PC-9 (cell line): ENCODE measurements around the gene RNF144A. TPM values are rescaled to one million over a fixed set of nuclear protein-coding genes. Genes with fewer than 3 reads are reported as not detected.

ENCODE experiments used
- BruUV-seq: library from RNA; stranded (reverse); fragments of 400-500 nt; replicated peaks from 2 replicates; lab custom pipeline; 2021; lab: Mats Ljungman, UMichigan
- CTCF ChIA-PET: fragments of 300-600 bp; sonication (Branson Sonifier 250); formaldehyde crosslinking; loops from one replicate; lab custom pipeline; 2022; ENCODE audit warnings: antibody characterized with exemption; lab: Charles Lee
- POLR2A ChIA-PET: fragments of 300-600 bp; sonication (Branson Sonifier 250); formaldehyde crosslinking; loops from one replicate; lab custom pipeline; 2022; ENCODE audit warnings: antibody characterized with exemption; ENCODE audit not compliant: unreplicated experiment; lab: Charles Lee
- DNase-seq, 2 experiments: peaks; one replicate each; pipeline versions ENCODE4 v3.0.0 to v3.0.0-alpha.2; 2015 to 2022; ENCODE audit warnings: mixed read lengths in 1 of 2
- H2AFZ ChIP-seq: fragments of 200-600 bp; sonication (generic); 2 replicates; pipeline ENCODE4 v1.8.1; 2017; ENCODE audit warnings: antibody characterized with exemption
- H3F3A ChIP-seq: fragments of 200-600 bp; sonication (generic); 2 replicates; pipeline ENCODE4 v1.8.1; 2017; ENCODE audit warnings: antibody characterized with exemption, mild to moderate bottlenecking, low read depth; ENCODE audit not compliant: insufficient read depth
- H3K27ac ChIP-seq: fragments of 200-600 bp; sonication (generic); 2 replicates; pipeline ENCODE4 v1.6.1; 2016; ENCODE audit warnings: mixed run types
- H3K27me3 ChIP-seq: fragments of 200-600 bp; sonication (generic); 2 replicates; pipeline ENCODE4 v1.6.1; 2016; ENCODE audit warnings: low read depth, mixed run types; ENCODE audit not compliant: insufficient read depth
- H3K36me3 ChIP-seq: fragments of 200-600 bp; sonication (generic); 2 replicates; pipeline ENCODE4 v1.6.1; 2016; ENCODE audit warnings: low read depth, mixed run types
- H3K4me1 ChIP-seq: fragments of 200-600 bp; sonication (generic); replicated peaks from 2 replicates; pipeline ENCODE4 v1.6.1; 2016; ENCODE audit warnings: mixed run types; ENCODE audit not compliant: insufficient read depth
- H3K4me2 ChIP-seq: fragments of 200-600 bp; sonication (generic); 2 replicates; pipeline ENCODE4 v1.6.1; 2017; ENCODE audit warnings: mixed run types
- H3K4me3 ChIP-seq: fragments of 200-600 bp; sonication (generic); 2 replicates; pipeline ENCODE4 v1.6.1; 2016; ENCODE audit warnings: mixed run types
- H3K79me2 ChIP-seq: fragments of 200-600 bp; sonication (generic); 2 replicates; pipeline ENCODE4 v1.6.1; 2017; ENCODE audit warnings: low read depth, mixed run types
- H3K9me2 ChIP-seq: fragments of 200-600 bp; sonication (generic); 2 replicates; pipeline ENCODE4 v1.8.1; 2017; ENCODE audit warnings: mild to moderate bottlenecking; ENCODE audit not compliant: insufficient read depth
- H3K9me3 ChIP-seq: fragments of 200-600 bp; sonication (generic); 2 replicates; pipeline ENCODE4 v1.8.1; 2016; ENCODE audit warnings: low read depth; ENCODE audit not compliant: insufficient read depth
- H4K20me1 ChIP-seq: fragments of 200-600 bp; sonication (generic); 2 replicates; pipeline ENCODE4 v1.8.1; 2017; ENCODE audit not compliant: insufficient read depth
- CTCF ChIP-seq: fragments of 200-600 bp; sonication (generic); conservative IDR thresholded peaks from 2 replicates; pipeline ENCODE4 v1.6.1; 2017; ENCODE audit warnings: mixed run types, antibody characterized with exemption, mild to moderate bottlenecking, moderate library complexity
- EZH2 ChIP-seq: fragments of 200-600 bp; sonication (generic); IDR thresholded peaks from 2 replicates; pipeline ENCODE4 v1.8.0; 2017; ENCODE audit warnings: antibody characterized with exemption, low read depth
- intact Hi-C: fragments of 100-400 bp; cut with micrococcal nuclease; formaldehyde crosslinking; loops from one replicate; pipeline ENCODE4 v1.10.0; 2022; ENCODE audit not compliant: unreplicated experiment
- total RNA-seq: library from RNA; stranded (reverse); gene quantifications from 2 replicates; pipeline ENCODE4 v1.2.3, GENCODE V29; 2021

RNF144A gene
- total RNA-seq, 1 experiment from 2014 or later = 0.94 TPM

DNA sequence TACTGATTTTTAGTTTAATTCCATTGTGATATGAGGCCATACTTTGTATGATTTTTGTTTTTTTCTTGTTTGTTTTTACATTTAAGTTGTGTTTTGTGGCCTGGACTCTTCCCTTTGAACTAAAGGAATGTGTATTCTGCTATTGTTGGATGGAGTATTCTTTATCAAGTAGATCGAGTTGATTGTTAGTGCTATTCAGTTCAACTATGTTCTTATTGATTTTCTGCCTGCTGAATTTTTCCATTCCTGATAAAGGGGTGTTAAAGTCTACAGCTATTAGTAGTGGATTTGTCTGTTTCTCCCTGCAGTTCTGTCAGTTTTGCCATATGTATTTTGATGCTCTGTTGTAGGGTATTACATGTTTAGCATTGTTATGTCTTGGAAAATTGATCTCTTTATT, 14.5 kb downstream of the RNF144A start:
- Histone ChIP-seq H3K4me2 (no peak overlapping the region), H3K4me1 (no peaks in the 10 kb centered on the region), H3K27me3 (no peaks in the 10 kb centered on the region), H3K27ac (no peak overlapping the region), H3K4me3 (no peak overlapping the region), H3K79me2 (no peaks in the 10 kb centered on the region), H2AFZ (no peak overlapping the region), H3F3A (no peaks in the 10 kb centered on the region), H4K20me1 (0 out of 2 replicates have a peak, but pooled peaks cover 5% of the 10 kb centered on the region), H3K9me2 (no peaks in the 10 kb centered on the region), H3K36me3 (no peaks in the 10 kb centered on the region), H3K9me3 (no peaks in the 10 kb centered on the region)
- BruUV-seq = no TSS peak
- TF ChIP-seq EZH2 = no peak
- TF ChIP-seq CTCF = no peak
- ChIA-PET POLR2A (no interaction called here), CTCF (no interaction called here)
- intact Hi-C loops = no loop called here
- DNase-seq = no peak

DNA sequence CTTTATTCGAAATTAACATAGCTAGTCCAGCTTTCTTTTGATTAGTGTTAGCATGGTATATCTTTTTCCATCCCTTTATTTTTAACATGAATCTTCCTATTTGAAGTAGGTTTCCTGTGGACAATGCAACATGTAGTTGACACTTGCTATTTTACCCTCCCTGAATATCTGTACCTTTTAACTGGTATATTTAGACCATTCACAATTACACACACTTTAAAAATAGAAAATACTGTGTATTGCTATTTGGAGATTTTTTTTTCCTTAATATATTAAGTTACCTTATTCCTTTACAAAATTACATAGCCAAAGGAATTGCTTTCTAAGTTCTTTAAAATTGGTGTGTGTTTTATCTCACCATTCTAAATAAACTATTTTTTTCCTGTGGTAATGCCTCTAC, 15.0 kb downstream of the RNF144A start:
- H3K9me3 ChIP-seq = no peaks in the 10 kb centered on the region
- no peak for DNase-seq
- H3K4me1 ChIP-seq = no peaks in the 10 kb centered on the region
- TF ChIP-seq CTCF = no peak
- TF ChIP-seq EZH2 = no peak
- no peaks in the 10 kb centered on the region for H3K36me3 ChIP-seq
- H3K79me2 ChIP-seq = no peaks in the 10 kb centered on the region
- H2AFZ ChIP-seq = no peak overlapping the region
- BruUV-seq = no TSS peak
- H3K27me3 ChIP-seq = no peaks in the 10 kb centered on the region
- no peaks in the 10 kb centered on the region for H3K9me2 ChIP-seq
- no peak overlapping the region for H3K4me3 ChIP-seq
- POLR2A ChIA-PET = no interaction called here
- no peak overlapping the region for H3K4me2 ChIP-seq
- H3F3A ChIP-seq = no peaks in the 10 kb centered on the region
- H4K20me1 ChIP-seq = 0 out of 2 replicates have a peak, but pooled peaks cover 5% of the 10 kb centered on the region
- CTCF ChIA-PET = no interaction called here
- H3K27ac ChIP-seq = no peak overlapping the region
- intact Hi-C loops = no loop called here

- no peak overlapping the region for H2AFZ ChIP-seq
- H3K9me2 ChIP-seq = no peaks in the 10 kb centered on the region
- H3K27me3 ChIP-seq = no peaks in the 10 kb centered on the region
- H3F3A ChIP-seq = no peaks in the 10 kb centered on the region
- CTCF ChIA-PET = no interaction called here
- POLR2A ChIA-PET = no interaction called here
- no peak overlapping the region for H3K4me2 ChIP-seq
- H3K4me1 ChIP-seq = no peaks in the 10 kb centered on the region
- H3K4me3 ChIP-seq = no peak overlapping the region
- H4K20me1 ChIP-seq = 0 out of 2 replicates have a peak, but pooled peaks cover 5% of the 10 kb centered on the region
- intact Hi-C loops = no loop called here
- DNase-seq = no peak
- no peaks in the 10 kb centered on the region for H3K9me3 ChIP-seq
- TF ChIP-seq EZH2 (no peak), CTCF (no peak)
- no peaks in the 10 kb centered on the region for H3K36me3 ChIP-seq
- no peaks in the 10 kb centered on the region for H3K79me2 ChIP-seq
- BruUV-seq = no TSS peak
- no peak overlapping the region for H3K27ac ChIP-seq
Measured at GRCh38 chr2:6932828-6933227, 15.6 kb downstream of the RNF144A start.
